Neuronal stem cell (in vitro differentiated cells): ENCODE measurements around the gene THAP12.

Experiments
- DNase-seq: peaks from one replicate; pipeline ENCODE4 v3.0.0-alpha.2; 2013; ENCODE audit warnings: low spot score
- H2AFZ ChIP-seq: one replicate; pipeline ENCODE4 v1.6.1; 2013; ENCODE audit warnings: mild to moderate bottlenecking, low read length, inconsistent platforms
- H2AK5ac ChIP-seq: 2 replicates; pipeline ENCODE4 v1.6.1; 2013; ENCODE audit warnings: low read depth, mild to moderate bottlenecking, inconsistent platforms, low read length, moderate library complexity, mixed read lengths
- H2BK120ac ChIP-seq: 2 replicates; pipeline ENCODE4 v1.6.1; 2013; ENCODE audit warnings: low read depth, mild to moderate bottlenecking, inconsistent platforms, low read length, moderate library complexity, mixed read lengths
- H2BK12ac ChIP-seq: one replicate; pipeline ENCODE4 v1.6.1; 2013; ENCODE audit warnings: low read length, inconsistent platforms
- H2BK15ac ChIP-seq: 2 replicates; pipeline ENCODE4 v1.6.1; 2013; ENCODE audit warnings: mild to moderate bottlenecking, low read length, inconsistent platforms, mixed read lengths
- H2BK5ac ChIP-seq: one replicate; pipeline ENCODE4 v1.6.1; 2013; ENCODE audit warnings: inconsistent platforms, mild to moderate bottlenecking, low read length, moderate library complexity
- H3K14ac ChIP-seq: one replicate; pipeline ENCODE4 v1.6.1; 2013; ENCODE audit warnings: low read length, inconsistent platforms
- H3K18ac ChIP-seq: 2 replicates; pipeline ENCODE4 v1.6.1; 2013; ENCODE audit warnings: low read length, inconsistent platforms
- H3K23ac ChIP-seq: 2 replicates; pipeline ENCODE4 v1.6.1; 2013; ENCODE audit warnings: low read depth, mild to moderate bottlenecking, mixed read lengths, low read length, inconsistent platforms; ENCODE audit not compliant: poor library complexity
- H3K27ac ChIP-seq: replicated peaks from 3 replicates; pipeline ENCODE4 v1.5.1; 2013; ENCODE audit warnings: low read length, inconsistent platforms
- H3K27me3 ChIP-seq, 3 experiments: 2 replicates each; pipeline ENCODE4 v1.6.1; 2013; ENCODE audit warnings: low read length in 3 of 3, mild to moderate bottlenecking in 2 of 3, inconsistent platforms in 1 of 3, low read depth in 1 of 3, mixed read lengths in 1 of 3, moderate library complexity in 1 of 3; ENCODE audit not compliant: control insufficient read depth in 3 of 3, insufficient read depth in 3 of 3
- H3K36me3 ChIP-seq, 2 donors: replicated peaks in 1 of 2; 2 replicates each; pipeline ENCODE4 v1.6.1; 2013; ENCODE audit warnings: low read length in 2 of 2; ENCODE audit not compliant: control insufficient read depth in 2 of 2, insufficient read depth in 2 of 2
- H3K4ac ChIP-seq: 2 replicates; pipeline ENCODE4 v1.6.1; 2013; ENCODE audit warnings: inconsistent platforms, mild to moderate bottlenecking, low read length, moderate library complexity
- H3K4me1 ChIP-seq, 2 donors: 1 replicate in 1 of 2; 2 replicates in 1 of 2; pipeline ENCODE4 v1.6.1; 2013; ENCODE audit warnings: low read length in 2 of 2, low read depth in 1 of 2; ENCODE audit not compliant: control insufficient read depth in 2 of 2, insufficient read depth in 1 of 2
- H3K4me2 ChIP-seq: one replicate; pipeline ENCODE4 v1.6.1; 2013; ENCODE audit warnings: mild to moderate bottlenecking, low read length, inconsistent platforms; ENCODE audit not compliant: insufficient read depth, poor library complexity, severe bottlenecking
- H3K4me3 ChIP-seq, 2 donors: 2 replicates each; pipeline ENCODE4 v1.5.1; 2013; ENCODE audit warnings: low read length in 2 of 2, mild to moderate bottlenecking in 2 of 2, inconsistent platforms in 1 of 2, moderate library complexity in 1 of 2
- H3K79me1 ChIP-seq: one replicate; pipeline ENCODE4 v1.6.1; 2013; ENCODE audit warnings: low read depth, mild to moderate bottlenecking, inconsistent platforms, low read length, moderate library complexity
- H3K9ac ChIP-seq: one replicate; pipeline ENCODE4 v1.6.1; 2013; ENCODE audit warnings: mild to moderate bottlenecking, low read depth, low read length, inconsistent platforms; ENCODE audit not compliant: poor library complexity
- H3K9me3 ChIP-seq, 2 donors: replicated peaks in 1 of 2; 2 replicates each; pipeline versions ENCODE3 to v1.6.1; 2013; ENCODE audit warnings: low read length in 2 of 2, mild to moderate bottlenecking in 2 of 2, inconsistent platforms in 1 of 2, low read depth in 1 of 2, mixed read lengths in 1 of 2, moderate library complexity in 1 of 2; ENCODE audit not compliant: control insufficient read depth in 2 of 2, insufficient read depth in 1 of 2
- H4K8ac ChIP-seq: one replicate; pipeline ENCODE4 v1.6.1; 2013; ENCODE audit warnings: low read depth, mild to moderate bottlenecking, inconsistent platforms, low read length, moderate library complexity
- H4K91ac ChIP-seq: one replicate; pipeline ENCODE4 v1.6.1; 2013; ENCODE audit warnings: low read length, low read depth, mild to moderate bottlenecking, inconsistent platforms; ENCODE audit not compliant: poor library complexity
- WGBS, 2 donors: extraction: QIAGEN DNeasy Blood & Tissue Kit; methylation state at CpG; one replicate each; pipeline ENCODE4 v1.1.7; 2013; ENCODE audit warnings: missing lambda C conversion rate in 2 of 2, mixed read lengths in 1 of 2; ENCODE audit not compliant: insufficient read length in 2 of 2, insufficient replicate concordance in 1 of 2; ENCODE audit errors: extremely low coverage in 2 of 2; 5-methylcytosine and 5-hydroxymethylcytosine counted together

Gene THAP12

DNA sequence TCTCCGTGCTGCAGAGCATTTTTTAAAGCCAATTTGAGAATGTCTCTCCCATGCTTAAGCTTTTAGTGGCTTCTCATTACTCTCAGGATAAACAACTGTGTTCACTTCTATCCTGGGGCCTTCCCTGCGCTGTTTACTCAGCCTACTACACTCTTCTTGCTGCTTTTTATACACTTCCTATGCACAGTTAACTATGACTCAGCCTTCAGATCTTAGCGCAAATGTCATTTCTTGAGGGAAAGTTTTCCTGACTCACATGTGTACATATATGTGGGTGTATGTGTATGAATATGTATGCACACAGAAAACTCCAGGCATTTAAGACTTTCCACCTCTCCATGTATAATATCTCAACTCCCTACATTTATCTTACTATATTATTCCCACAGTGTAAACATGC, 9.8 kb downstream of the THAP12 start:
- WGBS, 2 donors = no CpG with 5 or more reads among the region's 3 CpGs
- H2BK120ac ChIP-seq = no peak overlapping the region
- peaks cover under 1% of the 10 kb centered on the region for H3K79me1 ChIP-seq
- no peak overlapping the region for H3K9ac ChIP-seq
- no peak overlapping the region for H2AK5ac ChIP-seq
- no peak overlapping the region for H3K4me2 ChIP-seq
- H3K4me1 ChIP-seq = no peaks in the 10 kb centered on the region
- no peak overlapping the region for H2BK12ac ChIP-seq
- DNase-seq = no peak
- H3K36me3 ChIP-seq = no peaks in the 10 kb centered on the region
- no peak overlapping the region for H3K14ac ChIP-seq
- H3K9me3 ChIP-seq = no peaks in the 10 kb centered on the region
- H4K91ac ChIP-seq = no peak overlapping the region
- no peaks in the 10 kb centered on the region for H3K27me3 ChIP-seq
- H4K8ac ChIP-seq = no peak overlapping the region
- H2BK5ac ChIP-seq = no peak overlapping the region
- H3K27ac ChIP-seq = no peak overlapping the region
- H3K4ac ChIP-seq = no peak overlapping the region
- no peak overlapping the region for H2BK15ac ChIP-seq
- H3K23ac ChIP-seq = no peak overlapping the region
- H3K18ac ChIP-seq = no peak overlapping the region
- no peak overlapping the region for H3K4me3 ChIP-seq
- H2AFZ ChIP-seq = no peak overlapping the region

- Histone ChIP-seq H3K14ac (no peak overlapping the region), H4K8ac (no peak overlapping the region), H3K18ac (no peak overlapping the region), H3K4me1 (no peaks in the 10 kb centered on the region), H2BK120ac (no peak overlapping the region), H3K4me3 (no peak overlapping the region), H3K79me1 (no peaks in the 10 kb centered on the region), H3K23ac (no peak overlapping the region), H2AK5ac (no peak overlapping the region), H4K91ac (no peak overlapping the region), H3K36me3 (peaks cover 0 to 13% of the 10 kb centered on the region in 2 donors), H3K4me2 (no peak overlapping the region), H3K9me3 (no peaks in the 10 kb centered on the region), H3K9ac (no peak overlapping the region), H2AFZ (no peak overlapping the region), H3K4ac (no peak overlapping the region), H2BK15ac (no peak overlapping the region), H2BK5ac (no peak overlapping the region), H2BK12ac (no peak overlapping the region), H3K27me3 (no peaks in the 10 kb centered on the region), H3K27ac (no peak overlapping the region)
- WGBS, 2 donors = no CpG with 5 or more reads among the region's 6 CpGs
- no peak for DNase-seq
Observed at GRCh38 chr11:76369406-76369805, 11.5 kb downstream of the THAP12 start.

DNA sequence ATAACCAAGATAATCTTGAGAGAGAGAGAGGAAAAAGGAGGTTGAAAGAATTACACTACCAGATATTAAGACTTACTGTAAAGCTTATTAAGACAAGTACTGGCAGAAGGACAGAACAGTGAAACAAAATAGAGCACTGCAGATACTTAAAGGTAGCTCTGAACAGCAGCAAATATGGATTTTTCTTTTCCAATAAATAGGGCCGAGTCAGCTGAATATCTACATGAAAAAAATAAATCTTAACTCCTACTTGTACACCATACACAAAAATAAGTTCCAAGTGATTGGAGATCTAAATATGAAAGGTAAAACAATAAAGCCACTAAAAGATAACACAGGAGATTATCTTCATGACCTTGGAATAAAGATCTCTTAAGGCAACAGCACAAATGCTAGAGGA, 12.4 kb downstream of the THAP12 start:
- Histone ChIP-seq H2BK5ac (no peak overlapping the region), H3K79me1 (no peaks in the 10 kb centered on the region), H2AFZ (no peak overlapping the region), H3K4me3 (no peak overlapping the region), H3K27me3 (no peaks in the 10 kb centered on the region), H2BK120ac (no peak overlapping the region), H2AK5ac (no peak overlapping the region), H3K18ac (no peak overlapping the region), H4K8ac (no peak overlapping the region), H3K14ac (no peak overlapping the region), H3K27ac (no peak overlapping the region), H4K91ac (no peak overlapping the region), H3K4ac (no peak overlapping the region), H3K4me2 (no peak overlapping the region), H3K36me3 (peaks cover 0 to 23% of the 10 kb centered on the region in 2 donors), H3K4me1 (no peaks in the 10 kb centered on the region), H2BK15ac (no peak overlapping the region), H2BK12ac (no peak overlapping the region), H3K23ac (no peak overlapping the region), H3K9me3 (no peaks in the 10 kb centered on the region), H3K9ac (no peak overlapping the region)
- WGBS, 2 donors = no CpG with 5 or more reads among the region's 1 CpG
- DNase-seq = no peak

DNA sequence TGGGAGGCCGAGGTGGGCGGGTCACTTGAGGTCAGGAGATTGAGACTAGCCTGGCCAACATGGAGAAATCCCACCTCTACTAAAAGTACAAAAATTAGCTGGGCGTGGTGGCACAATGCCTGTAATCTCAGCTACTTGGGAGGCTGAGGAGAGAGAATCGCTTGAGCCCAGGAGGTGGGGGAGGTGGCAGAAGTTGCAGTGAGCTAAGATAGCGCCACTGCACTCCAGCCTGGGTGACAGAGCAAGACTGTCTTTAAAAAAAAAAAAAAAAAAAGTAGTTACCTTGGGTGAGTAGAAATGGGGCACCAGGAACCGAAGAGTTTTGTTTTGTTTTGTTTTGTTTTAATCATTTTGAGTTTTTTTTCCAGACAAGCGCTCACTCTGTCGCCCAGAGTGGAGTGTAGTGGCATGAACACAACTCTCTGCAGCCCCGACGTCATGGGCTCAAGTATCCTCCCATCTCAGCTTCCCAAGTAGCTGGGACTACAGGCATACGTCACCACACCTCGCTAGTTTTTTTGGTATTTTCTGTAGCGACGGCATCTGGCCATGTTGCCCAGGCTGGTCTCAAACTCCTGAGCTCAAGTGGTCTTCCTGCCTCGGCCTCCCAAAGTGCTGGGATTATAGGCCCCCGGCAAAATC, 15.8 kb downstream of the THAP12 start:
- Histone ChIP-seq H3K4me2 (no peak overlapping the region), H3K4ac (no peak overlapping the region), H2BK12ac (no peak overlapping the region), H3K36me3 (peaks cover 0 to 39% of the 10 kb centered on the region in 2 donors), H3K4me3 (no peak overlapping the region), H2AFZ (no peak overlapping the region), H3K27ac (no peak overlapping the region), H2BK120ac (no peak overlapping the region), H3K4me1 (no peaks in the 10 kb centered on the region), H2AK5ac (no peak overlapping the region), H3K79me1 (no peaks in the 10 kb centered on the region), H3K9me3 (no peaks in the 10 kb centered on the region), H4K91ac (no peak overlapping the region), H3K14ac (no peak overlapping the region), H4K8ac (no peak overlapping the region), H3K27me3 (no peaks in the 10 kb centered on the region), H3K9ac (no peak overlapping the region), H3K18ac (no peak overlapping the region), H2BK5ac (no peak overlapping the region), H3K23ac (no peak overlapping the region), H2BK15ac (no peak overlapping the region)
- no CpG with 5 or more reads among the region's 16 CpGs for WGBS, 2 donors
- no peak for DNase-seq
